ENCODE results near the gene ACY1.

The ACY1 gene

GRCh38 chr3:51962854-51963530 is 20.3 kb upstream of the ACY1 start:
- peaks cover 2% of the 10 kb centered on the region for H3K4me1 ChIP-seq (ENCODE audit: control insufficient read depth, insufficient read depth, low read length)

GRCh38 chr3:51963951-51964451 is 19.3 kb upstream of the ACY1 start:
- H3K4me1 ChIP-seq (ENCODE audit: control insufficient read depth, insufficient read depth, low read length): peaks cover 2% of the 10 kb centered on the region
- H3K27me3 ChIP-seq (ENCODE audit: control insufficient read depth, insufficient read depth, low read length): no peaks in the 10 kb centered on the region
- H3K36me3 ChIP-seq (ENCODE audit: control insufficient read depth, insufficient read depth, low read length): peaks cover 2% of the 10 kb centered on the region
- H3K27ac ChIP-seq (ENCODE audit: low read depth, low read length): no peak overlapping the region
- no peak overlapping the region for H3K4me3 ChIP-seq (ENCODE audit: low read length)
- no peak overlapping the region for H3K9ac ChIP-seq (ENCODE audit: low read length)

More at GRCh38 chr3:51962854-51963530, 20.3 kb upstream of the ACY1 start:
- no peak overlapping the region for H3K4me3 ChIP-seq (ENCODE audit: low read length)
- H3K36me3 ChIP-seq (ENCODE audit: control insufficient read depth, insufficient read depth, low read length): peaks cover 2% of the 10 kb centered on the region
- H3K27me3 ChIP-seq (ENCODE audit: control insufficient read depth, insufficient read depth, low read length): no peaks in the 10 kb centered on the region
- H3K27ac ChIP-seq (ENCODE audit: low read depth, low read length): no peak overlapping the region
- no peak overlapping the region for H3K9ac ChIP-seq (ENCODE audit: low read length)

- H3K27ac ChIP-seq (ENCODE audit: low read depth, low read length): no peak overlapping the region
- H3K9ac ChIP-seq (ENCODE audit: low read length): no peak overlapping the region
- H3K4me3 ChIP-seq (ENCODE audit: low read length): no peak overlapping the region
These were observed 18.8 kb upstream of the ACY1 start for GRCh38 chr3:51964521-51964920.

GRCh38 chr3:51966016-51966415 is 17.3 kb upstream of the ACY1 start:
- no peaks in the 10 kb centered on the region for H3K27me3 ChIP-seq (ENCODE audit: control insufficient read depth, insufficient read depth, low read length)
- H3K27ac ChIP-seq (ENCODE audit: low read depth, low read length): no peak overlapping the region
- no peak overlapping the region for H3K9ac ChIP-seq (ENCODE audit: low read length)
- H3K4me1 ChIP-seq (ENCODE audit: control insufficient read depth, insufficient read depth, low read length): peaks cover 2% of the 10 kb centered on the region
- no peaks in the 10 kb centered on the region for H3K36me3 ChIP-seq (ENCODE audit: control insufficient read depth, insufficient read depth, low read length)
- H3K4me3 ChIP-seq (ENCODE audit: low read length): peak overlapping the region; percentile 90

More at GRCh38 chr3:51964521-51964920, 18.8 kb upstream of the ACY1 start:
- Histone ChIP-seq H3K4me1 (ENCODE audit: control insufficient read depth, insufficient read depth, low read length) (peaks cover 2% of the 10 kb centered on the region), H3K27me3 (ENCODE audit: control insufficient read depth, insufficient read depth, low read length) (no peaks in the 10 kb centered on the region), H3K36me3 (ENCODE audit: control insufficient read depth, insufficient read depth, low read length) (peaks cover 2% of the 10 kb centered on the region)

- peaks cover 2% of the 10 kb centered on the region for H3K4me1 ChIP-seq (ENCODE audit: control insufficient read depth, insufficient read depth, low read length)
- no peaks in the 10 kb centered on the region for H3K36me3 ChIP-seq (ENCODE audit: control insufficient read depth, insufficient read depth, low read length)
- H3K9ac ChIP-seq (ENCODE audit: low read length): peak overlapping the region; percentile 84
- H3K27ac ChIP-seq (ENCODE audit: low read depth, low read length): peak overlapping the region; percentile 72
- no peaks in the 10 kb centered on the region for H3K27me3 ChIP-seq (ENCODE audit: control insufficient read depth, insufficient read depth, low read length)
- peak overlapping the region; percentile 90 for H3K4me3 ChIP-seq (ENCODE audit: low read length)
These were observed 16.8 kb upstream of the ACY1 start for GRCh38 chr3:51966486-51966885.

GRCh38 chr3:51966922-51967383 is 16.4 kb upstream of the ACY1 start:
- Histone ChIP-seq H3K36me3 (ENCODE audit: control insufficient read depth, insufficient read depth, low read length) (no peaks in the 10 kb centered on the region), H3K4me3 (ENCODE audit: low read length) (peak overlapping the region; percentile 90), H3K27me3 (ENCODE audit: control insufficient read depth, insufficient read depth, low read length) (no peaks in the 10 kb centered on the region), H3K4me1 (ENCODE audit: control insufficient read depth, insufficient read depth, low read length) (peaks cover 2% of the 10 kb centered on the region), H3K9ac (ENCODE audit: low read length) (peak overlapping the region; percentile 84), H3K27ac (ENCODE audit: low read depth, low read length) (peak overlapping the region; percentile 72)

GRCh38 chr3:51967384-51968169 is 15.8 kb upstream of the ACY1 start, which contains the start of gene PCBP4:
TSS of gene PCBP4 (minus strand) at chr3:51967454. CDS start at chr3:51961240, 6,214 bp downstream.
- Histone ChIP-seq H3K4me1 (ENCODE audit: control insufficient read depth, insufficient read depth, low read length) (peaks cover 2% of the 10 kb centered on the region), H3K27me3 (ENCODE audit: control insufficient read depth, insufficient read depth, low read length) (no peaks in the 10 kb centered on the region), H3K4me3 (ENCODE audit: low read length) (peak within 1 kb of the TSS; percentile 90), H3K9ac (ENCODE audit: low read length) (peak within 1 kb of the TSS; percentile 84), H3K36me3 (ENCODE audit: control insufficient read depth, insufficient read depth, low read length) (no peaks in the 10 kb centered on the region), H3K27ac (ENCODE audit: low read depth, low read length) (peak within 1 kb of the TSS; percentile 85)

- H3K27ac ChIP-seq (ENCODE audit: low read depth, low read length): peak overlapping the region; percentile 85
- peak overlapping the region; percentile 39 for H3K9ac ChIP-seq (ENCODE audit: low read length)
- peak overlapping the region; percentile 74 for H3K4me3 ChIP-seq (ENCODE audit: low read length)
- no peaks in the 10 kb centered on the region for H3K27me3 ChIP-seq (ENCODE audit: control insufficient read depth, insufficient read depth, low read length)
- H3K4me1 ChIP-seq (ENCODE audit: control insufficient read depth, insufficient read depth, low read length): peaks cover 2% of the 10 kb centered on the region
- no peaks in the 10 kb centered on the region for H3K36me3 ChIP-seq (ENCODE audit: control insufficient read depth, insufficient read depth, low read length)
These were observed 15.1 kb upstream of the ACY1 start for GRCh38 chr3:51968170-51968775.

GRCh38 chr3:51968883-51969678 is 14.3 kb upstream of the ACY1 start:
- Histone ChIP-seq H3K4me3 (ENCODE audit: low read length) (no peak overlapping the region), H3K9ac (ENCODE audit: low read length) (no peak overlapping the region), H3K4me1 (ENCODE audit: control insufficient read depth, insufficient read depth, low read length) (peaks cover 3% of the 10 kb centered on the region), H3K27me3 (ENCODE audit: control insufficient read depth, insufficient read depth, low read length) (no peaks in the 10 kb centered on the region), H3K36me3 (ENCODE audit: control insufficient read depth, insufficient read depth, low read length) (no peaks in the 10 kb centered on the region), H3K27ac (ENCODE audit: low read depth, low read length) (no peak overlapping the region)

GRCh38 chr3:51969841-51970240 is 13.5 kb upstream of the ACY1 start:
- Histone ChIP-seq H3K4me1 (ENCODE audit: control insufficient read depth, insufficient read depth, low read length) (peaks cover 9% of the 10 kb centered on the region), H3K27ac (ENCODE audit: low read depth, low read length) (no peak overlapping the region)

GRCh38 chr3:51970606-51971300 is 12.6 kb upstream of the ACY1 start:
- no peak overlapping the region for H3K9ac ChIP-seq (ENCODE audit: low read length)
- H3K36me3 ChIP-seq (ENCODE audit: control insufficient read depth, insufficient read depth, low read length): no peaks in the 10 kb centered on the region
- H3K4me1 ChIP-seq (ENCODE audit: control insufficient read depth, insufficient read depth, low read length): peaks cover 13% of the 10 kb centered on the region
- no peaks in the 10 kb centered on the region for H3K27me3 ChIP-seq (ENCODE audit: control insufficient read depth, insufficient read depth, low read length)
- no peak overlapping the region for H3K4me3 ChIP-seq (ENCODE audit: low read length)
- H3K27ac ChIP-seq (ENCODE audit: low read depth, low read length): no peak overlapping the region

More at GRCh38 chr3:51969841-51970240, 13.5 kb upstream of the ACY1 start:
- Histone ChIP-seq H3K9ac (ENCODE audit: low read length) (no peak overlapping the region), H3K27me3 (ENCODE audit: control insufficient read depth, insufficient read depth, low read length) (no peaks in the 10 kb centered on the region), H3K36me3 (ENCODE audit: control insufficient read depth, insufficient read depth, low read length) (no peaks in the 10 kb centered on the region), H3K4me3 (ENCODE audit: low read length) (no peak overlapping the region)
